ENCODE measurements around the gene TUBB4B.

TUBB4B gene

DNA sequence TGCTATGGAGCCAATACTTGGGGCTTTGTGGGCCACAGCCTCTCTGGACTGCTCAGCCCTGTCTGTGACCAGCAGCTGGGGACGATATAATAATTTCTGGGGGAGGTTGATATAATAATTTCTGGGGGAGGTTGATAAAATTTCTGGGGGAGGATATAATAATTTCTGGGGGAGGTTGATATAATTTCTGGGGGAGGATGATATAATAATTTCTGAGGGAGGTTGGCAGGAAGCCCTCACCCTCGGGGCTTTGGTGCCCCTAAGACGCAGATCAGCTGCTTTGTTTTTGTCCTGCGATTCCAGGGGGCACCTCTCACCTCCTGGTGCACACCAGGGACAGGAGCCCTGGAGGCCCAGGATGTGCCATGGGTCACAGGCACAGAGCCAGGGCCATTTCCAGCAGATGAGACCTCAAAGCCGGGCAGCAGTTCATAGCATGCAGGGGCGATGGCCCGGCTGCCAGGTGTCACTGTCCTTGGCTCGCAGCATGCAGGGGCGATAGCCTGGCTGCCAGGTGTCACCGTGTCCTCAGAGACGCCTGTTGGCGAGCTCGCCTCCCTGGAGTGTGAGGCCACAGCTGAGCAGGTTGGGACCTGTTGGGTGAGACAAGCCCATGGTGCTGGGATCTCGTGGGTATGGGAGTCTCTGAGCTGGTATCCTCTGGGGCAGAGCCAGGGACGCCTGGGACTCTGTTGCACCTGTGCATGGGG is 32.7 kb downstream of the TUBB4B start:
- no peak for DNase-seq

DNA sequence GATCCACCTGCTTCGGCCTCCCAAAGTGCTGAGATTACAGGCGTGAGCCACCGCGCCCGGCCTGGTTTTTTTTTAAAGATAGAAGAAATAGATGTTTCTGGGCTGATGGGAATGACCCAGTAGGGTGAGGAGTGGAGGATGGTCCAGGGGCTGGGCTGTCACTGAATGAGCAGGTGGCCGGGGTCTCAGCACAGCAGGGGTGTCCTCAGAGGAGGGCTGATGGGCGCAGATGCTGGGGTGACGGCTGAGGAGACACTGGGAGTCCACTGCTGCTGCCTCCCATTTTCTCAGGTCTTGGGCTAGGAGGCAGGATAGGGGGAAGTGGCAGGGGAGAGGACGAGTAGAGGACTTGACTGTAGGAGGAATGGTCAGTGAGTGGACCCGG is 34.1 kb downstream of the TUBB4B start:
- DNase-seq, result no peak

DNA sequence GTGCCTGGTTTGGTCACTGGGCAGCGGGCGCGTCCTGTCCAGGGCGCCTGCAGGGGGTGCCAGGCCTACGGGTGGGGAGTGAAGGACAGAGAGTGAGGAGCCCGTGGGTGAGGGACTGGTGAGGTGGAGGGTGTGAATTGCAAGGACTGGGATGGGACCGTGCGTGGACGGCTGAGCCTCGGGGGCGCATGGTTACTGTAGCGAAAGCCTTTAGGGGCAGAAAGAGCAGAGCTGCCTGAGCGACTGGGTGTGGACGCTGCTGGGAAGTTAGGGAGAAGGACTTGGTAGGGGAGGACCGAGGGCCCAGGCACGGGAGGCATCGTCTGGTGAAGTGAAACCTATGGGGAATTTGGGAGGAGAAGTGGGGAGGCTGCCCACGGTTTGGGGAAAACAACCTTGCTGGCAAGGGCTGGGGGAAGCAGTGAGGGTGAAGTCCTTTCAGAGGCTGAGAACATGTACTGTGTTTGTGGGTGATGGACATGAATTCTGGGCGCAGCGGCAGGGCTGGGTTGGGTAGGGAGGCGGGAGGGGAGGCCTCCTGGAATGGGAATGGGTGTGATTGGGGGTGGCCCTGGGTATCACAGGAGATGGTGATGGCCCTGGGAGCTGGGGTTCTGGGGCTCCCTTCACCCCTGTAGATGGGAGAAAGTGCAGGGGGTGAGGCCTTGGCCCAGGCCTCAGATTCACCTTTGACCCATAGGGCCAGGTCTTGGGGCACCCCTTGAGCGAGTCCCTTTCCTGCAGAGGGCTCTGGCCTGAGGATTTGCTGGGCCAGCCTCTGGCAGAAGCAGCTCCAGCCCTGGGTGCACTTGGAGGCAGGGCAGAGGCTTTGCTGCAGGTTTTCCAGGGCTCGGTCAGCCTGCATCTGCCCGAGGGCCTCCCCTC is 34.7 kb downstream of the TUBB4B start:
- DNase-seq, result no peak

DNA sequence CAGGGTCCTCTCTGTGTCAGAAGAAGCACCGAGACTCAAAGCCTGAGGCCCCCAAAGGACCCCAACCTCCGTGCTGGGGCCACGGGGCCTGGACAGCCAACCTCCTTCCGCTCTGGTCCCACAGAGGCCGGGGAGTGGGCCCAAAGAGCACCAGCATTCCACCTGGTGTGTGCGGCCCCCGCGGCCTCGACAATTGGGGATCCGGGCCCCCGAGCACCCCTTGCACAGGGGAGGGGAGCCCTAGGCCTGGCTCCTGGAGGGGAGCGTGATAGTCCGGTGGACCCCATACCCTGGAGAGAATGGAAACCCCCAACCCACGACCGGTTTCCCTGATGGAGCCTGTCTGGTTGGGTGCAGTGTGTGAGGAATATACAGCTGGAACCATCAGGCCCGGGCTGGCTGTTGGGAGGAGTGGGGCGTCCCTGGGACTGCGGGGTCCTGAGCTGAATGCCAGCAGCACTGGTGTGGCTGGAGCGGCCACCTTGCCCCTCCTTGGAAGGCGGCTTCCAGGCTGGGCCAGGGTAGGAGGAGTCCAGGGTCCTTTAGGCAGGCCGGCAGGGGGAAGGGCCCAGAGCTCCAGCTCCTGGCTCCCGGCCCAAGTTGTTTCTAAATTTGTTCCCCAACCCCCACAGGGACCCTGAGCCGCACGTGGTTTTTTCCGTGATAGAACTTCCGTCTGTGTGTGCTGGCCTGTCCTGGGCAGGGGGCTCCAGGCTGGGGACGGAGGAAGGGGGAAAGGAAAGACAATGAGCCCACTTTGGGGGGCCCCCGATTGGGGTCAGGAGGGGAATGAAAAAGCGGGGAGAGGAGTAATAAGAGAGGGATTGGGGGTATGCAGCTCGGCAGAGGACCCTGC is 35.6 kb downstream of the TUBB4B start:
- DNase-seq, result no peak

DNA sequence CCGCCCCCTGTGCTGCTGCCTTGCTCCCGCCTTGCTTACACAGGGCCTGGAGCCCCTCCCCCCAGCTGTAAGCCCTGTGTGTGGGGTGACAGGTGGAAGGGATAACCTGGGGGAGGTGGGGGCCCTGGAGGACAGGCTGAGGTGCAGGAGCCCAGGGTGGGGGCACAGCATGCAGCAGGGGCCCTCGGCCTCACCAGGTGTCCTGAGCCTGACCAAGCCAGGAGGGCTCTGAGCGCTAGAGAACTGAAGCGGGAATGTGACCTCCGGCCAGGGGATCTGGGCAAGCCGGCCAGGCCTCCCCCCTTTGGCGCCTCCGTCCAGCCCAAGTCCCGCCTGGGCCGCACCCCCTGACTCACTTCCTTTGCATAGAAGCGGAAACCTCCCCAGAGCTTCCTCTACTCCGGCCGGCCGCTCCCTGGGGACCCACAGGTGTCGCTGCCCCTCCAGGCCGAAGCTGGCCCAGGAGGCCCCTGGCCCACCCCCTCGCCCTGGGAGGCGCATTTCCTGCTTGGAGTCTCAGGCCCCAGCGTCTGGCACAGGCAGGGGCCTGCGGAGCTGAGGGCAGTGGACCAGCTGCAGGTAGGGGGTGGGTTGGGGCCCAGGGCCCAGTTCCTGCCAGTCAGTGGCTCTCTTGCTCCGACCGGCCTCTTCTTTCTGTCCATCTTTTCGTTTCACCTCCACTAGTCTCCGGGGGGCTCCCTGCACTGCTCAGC is 36.4 kb downstream of the TUBB4B start, which contains the start of gene TOR4A:
Gene TOR4A, plus strand, starts transcription at position 398 of the 713 bp plus-strand sequence. CDS start 964 bp downstream, outside the sequence.
- DNase-seq, result no peak

DNA sequence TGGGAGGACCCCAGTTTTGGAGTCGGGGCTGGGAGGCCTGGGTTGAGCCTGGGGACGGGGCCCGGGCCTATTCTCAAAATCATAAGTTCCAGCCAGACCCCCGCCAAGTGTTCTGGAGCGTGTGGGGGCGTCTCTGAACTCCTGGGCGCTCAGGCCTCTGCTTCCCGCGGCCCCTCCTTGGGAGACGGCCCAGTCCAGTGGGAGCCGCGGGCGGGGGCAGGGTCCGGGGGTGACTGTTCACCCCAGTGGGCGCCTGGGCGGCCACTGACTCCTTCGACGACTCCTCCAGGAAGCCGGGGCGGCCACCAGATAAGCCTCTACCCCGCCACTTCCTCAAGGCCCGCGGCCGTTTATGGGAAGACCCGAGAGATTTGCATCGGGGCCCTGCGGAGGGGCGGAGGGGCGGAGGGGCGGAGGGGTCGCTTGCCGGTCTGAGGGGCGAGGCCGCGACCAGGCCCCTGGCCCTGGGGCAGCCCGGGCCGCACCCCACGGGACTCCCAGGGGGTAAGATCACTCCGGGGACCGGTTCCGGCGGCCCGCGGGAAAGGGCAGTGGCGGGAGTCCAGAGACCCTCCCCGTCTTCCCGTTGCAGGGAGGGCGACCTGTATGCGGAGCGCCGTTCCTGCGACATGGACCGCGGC is 37.1 kb downstream of the TUBB4B start:
- no peak for DNase-seq

DNA sequence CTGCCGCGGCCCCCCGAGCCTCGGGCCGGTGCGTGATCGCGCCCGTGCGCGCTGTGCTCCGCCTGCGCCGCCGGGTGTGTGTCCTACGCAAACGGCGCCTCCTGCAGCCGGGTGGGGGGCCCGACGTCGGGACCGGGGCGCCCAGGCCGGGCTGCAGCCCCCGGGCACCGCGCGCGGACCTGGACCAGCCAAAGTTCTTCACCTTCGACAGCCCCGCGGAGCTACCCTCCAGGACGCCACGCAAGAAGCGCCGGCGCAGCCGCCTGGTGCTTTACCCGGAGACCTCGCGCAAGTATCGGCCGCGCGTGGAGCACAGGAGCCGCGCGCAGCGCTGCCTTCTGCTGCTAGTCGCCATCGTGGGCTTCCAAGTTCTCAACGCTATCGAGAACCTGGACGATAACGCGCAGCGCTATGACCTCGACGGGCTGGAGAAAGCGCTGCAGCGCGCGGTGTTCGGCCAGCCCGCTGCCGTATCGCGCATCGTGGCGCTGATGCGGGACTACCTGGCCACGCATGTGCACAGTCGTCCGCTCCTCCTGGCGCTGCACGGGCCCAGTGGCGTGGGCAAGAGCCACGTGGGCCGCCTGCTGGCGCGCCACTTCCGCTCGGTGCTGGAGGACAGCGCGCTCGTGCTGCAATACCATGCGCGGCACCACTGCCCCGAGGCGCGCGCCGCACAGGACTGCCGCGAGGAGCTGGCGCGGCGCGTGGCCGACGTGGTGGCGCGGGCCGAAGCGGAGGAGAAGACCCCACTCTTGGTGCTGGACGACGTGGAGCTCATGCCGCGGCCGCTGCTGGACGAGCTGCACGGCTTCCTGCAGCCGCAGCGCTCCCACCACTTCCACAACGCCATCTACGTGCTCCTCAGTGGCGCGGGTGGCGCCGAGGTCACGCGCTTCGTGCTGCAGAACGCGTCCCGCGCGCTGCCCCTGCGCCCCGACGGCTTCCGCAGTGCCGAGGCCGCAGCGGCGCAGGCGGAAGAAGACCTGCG is 37.9 kb downstream of the TUBB4B start:
- DNase-seq, result no peak

DNA sequence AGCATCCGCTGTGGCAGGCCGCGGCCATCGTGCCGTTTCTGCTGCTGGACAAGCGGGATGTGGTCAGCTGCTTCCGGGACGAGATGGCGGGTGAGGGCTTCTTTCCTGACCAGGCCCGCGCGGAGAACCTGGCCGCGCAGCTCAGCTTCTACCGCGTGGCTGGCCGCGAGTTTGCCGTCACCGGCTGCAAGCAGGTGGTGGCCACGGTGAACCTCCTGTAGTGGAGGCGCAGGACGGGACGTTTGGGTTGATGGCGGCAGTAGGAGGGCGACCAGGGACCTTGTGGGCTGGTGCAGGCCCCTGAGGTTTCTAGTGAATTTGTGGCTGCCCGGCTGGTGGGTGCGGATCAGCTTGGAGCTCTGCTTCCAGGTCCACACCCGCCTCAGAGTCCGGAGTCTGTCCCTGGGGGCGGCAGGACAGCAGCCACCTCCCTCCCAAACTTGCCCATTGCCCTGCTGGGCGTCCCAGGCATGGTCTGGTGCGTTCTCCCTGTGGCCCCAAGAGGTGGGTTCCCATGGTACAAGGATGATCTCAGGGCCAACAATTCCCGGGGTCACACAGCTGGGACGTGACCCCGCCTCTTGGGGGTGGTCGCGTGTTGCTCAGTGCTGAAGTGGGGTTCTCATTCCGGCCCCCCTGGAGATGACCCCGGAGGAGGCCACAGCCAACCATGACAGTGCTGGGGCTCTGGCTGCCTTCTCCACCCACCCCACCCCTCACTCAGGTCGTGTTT is 38.8 kb downstream of the TUBB4B start:
- no peak for DNase-seq

DNA sequence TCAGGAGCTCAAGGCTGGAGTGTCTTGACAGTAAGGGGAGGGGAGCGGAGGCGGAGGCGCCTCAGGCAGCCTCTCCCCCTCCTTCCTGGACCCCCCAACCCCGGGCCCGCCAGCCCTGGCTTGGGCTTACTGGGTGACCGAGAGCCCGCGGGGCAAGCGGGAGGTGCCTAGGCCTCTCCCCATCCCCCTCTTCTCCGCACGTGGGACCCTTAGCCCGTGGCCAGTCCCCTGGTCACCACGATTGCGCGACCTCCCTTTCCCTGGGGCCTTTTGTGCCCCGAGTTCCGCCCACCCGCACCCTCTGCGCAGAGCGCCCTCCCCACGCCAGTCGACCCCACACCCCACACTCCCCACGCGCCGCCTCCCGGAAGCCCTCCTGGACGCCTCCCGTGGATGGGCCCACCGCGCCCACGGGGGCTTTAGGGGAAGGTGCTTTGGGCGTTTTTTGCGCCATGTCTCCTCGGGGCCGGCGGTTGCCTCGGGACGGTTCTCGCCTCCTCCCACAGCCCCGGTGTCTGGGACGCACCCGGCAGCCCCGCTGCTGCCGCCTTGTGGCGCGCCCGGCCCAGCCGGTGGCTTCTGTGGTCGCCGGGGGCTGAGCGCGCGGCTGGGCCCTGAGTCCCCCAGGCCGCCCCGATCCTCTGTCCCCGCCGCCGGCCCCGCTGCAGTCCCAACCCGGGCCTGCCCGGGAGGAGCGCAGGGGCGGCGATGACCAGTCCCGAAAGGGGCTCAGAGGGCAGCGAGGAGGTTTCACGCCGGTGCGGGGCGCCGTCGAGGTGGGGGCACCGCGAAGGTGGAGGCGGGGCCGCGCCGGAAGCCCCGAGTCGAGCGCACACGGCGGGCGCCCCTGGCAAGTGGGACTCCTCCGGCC is 39.6 kb downstream of the TUBB4B start:
- DNase-seq, result no peak

DNA sequence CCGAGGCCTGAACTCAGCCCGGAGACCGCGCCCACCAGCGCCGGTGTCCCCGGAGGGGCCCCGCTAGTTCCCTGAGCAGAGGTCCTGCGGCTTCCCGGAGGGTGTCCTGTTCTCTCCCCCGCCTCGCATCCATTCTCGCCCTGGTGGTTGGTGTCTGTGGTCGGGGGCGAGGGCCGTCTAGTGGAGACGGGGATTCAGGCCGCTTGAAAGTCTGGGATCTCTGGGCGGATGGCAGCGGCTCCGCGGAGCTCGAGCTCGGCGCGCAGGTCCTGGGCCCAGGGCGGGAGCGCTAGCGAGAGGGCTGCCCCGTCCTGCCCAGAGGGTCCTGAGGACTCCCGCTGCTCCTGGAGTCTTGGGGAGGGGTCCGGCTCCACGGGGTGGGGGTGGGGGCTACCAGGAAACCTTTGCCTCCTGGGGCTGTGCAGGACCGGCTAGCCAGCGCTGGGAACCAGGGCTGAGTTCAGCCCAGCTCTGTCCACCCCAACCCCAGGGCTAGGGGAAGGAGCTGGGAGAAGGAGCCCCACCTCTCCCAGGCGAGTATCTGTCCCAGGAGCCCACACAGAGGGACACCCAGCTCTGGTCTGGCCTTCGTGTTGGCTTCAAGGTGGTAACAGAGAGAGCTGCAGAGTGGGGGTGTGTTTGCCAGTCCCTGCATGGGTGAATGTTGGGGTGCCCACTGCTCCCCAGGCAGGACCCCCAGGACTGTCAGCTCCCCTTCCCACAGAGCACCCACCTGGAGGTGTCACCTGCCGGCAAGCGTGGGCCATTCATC is 40.4 kb downstream of the TUBB4B start:
- no peak for DNase-seq

DNA sequence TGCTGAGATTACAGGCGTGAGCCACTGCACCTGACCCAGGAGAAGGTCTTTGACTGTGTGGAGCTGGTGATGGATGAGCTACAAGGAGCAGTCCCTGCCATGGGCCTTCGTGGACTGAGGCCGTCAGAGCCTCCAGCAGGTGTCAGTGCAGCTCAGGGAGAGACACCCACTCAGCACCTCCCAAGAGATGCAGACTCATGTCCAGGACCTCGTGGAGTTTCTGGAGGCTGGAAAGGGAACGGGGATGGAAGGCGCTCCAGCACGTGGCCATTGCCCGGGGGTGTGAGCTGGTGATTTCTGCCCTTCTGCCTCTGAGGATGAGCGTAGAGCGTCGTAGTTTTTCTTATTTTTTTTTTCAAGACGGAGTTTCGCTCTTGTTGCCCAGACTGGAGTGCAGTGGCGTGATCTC is 45.9 kb downstream of the TUBB4B start:
- DNase-seq, result no peak

DNA sequence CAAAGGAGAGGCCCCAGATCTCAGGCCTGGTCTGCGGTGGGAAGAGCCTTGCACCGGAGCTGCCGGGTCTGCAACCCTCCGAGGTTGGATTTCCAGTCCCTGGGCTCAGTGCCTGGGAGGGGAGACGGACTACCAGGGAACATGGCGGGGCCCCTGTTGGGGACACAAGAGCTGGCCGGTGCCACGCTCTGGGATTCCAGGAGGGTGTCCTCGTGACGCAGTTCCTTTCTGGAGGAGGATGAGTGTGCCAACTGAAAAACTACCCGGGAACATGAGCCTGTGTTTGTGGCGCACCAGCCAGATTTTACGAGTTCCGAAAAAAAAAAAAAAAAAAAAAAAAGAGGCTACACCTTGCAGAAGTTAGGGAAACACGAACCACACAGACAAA is 52.0 kb downstream of the TUBB4B start:
- no peak for DNase-seq
